Esophagus squamous epithelium (tissue), 5 donors: ENCODE measurements around the gene SH3PXD2A. TPM values are rescaled to one million over a fixed set of nuclear protein-coding genes. Genes with fewer than 3 reads are reported as not detected.

ENCODE experiments used
- DNase-seq: peaks from one replicate; lab custom pipeline; 2025; lab: John Stamatoyannopoulos, UW
- H3K27ac ChIP-seq, 4 donors: fragments of 200-600 bp; sonication (generic); one replicate each; pipeline ENCODE4 v1.5.1; 2016 to 2019; ENCODE audit warnings: mild to moderate bottlenecking in 1 of 4
- H3K27me3 ChIP-seq, 4 donors: fragments of 200-600 bp; sonication (generic); 1 replicate in 3 of 4; 2 replicates in 1 of 4; pipeline versions ENCODE4 v1.5.1 to v1.6.0; 2017 to 2021; ENCODE audit warnings: antibody characterized with exemption in 1 of 4
- H3K36me3 ChIP-seq, 3 donors: fragments of 200-600 bp; sonication (generic); one replicate each; pipeline ENCODE4 v1.5.1; 2016 to 2019
- H3K4me1 ChIP-seq, 3 donors: fragments of 200-600 bp; sonication (generic); one replicate each; pipeline ENCODE4 v1.5.1; 2017 to 2019
- H3K4me3 ChIP-seq, 4 donors: fragments of 200-600 bp; sonication (generic); 1 replicate in 3 of 4; 2 replicates in 1 of 4; pipeline ENCODE4 v1.5.1; 2016 to 2019; ENCODE audit warnings: mild to moderate bottlenecking in 2 of 4, moderate library complexity in 1 of 4
- H3K9me3 ChIP-seq, 3 donors: fragments of 200-600 bp; sonication (generic); one replicate each; pipeline ENCODE4 v1.5.1; 2016 to 2019
- CTCF ChIP-seq, 6 experiments: fragments of 450-650 bp in 4 of 6; fragments of 200-600 bp in 2 of 6; sonication (generic) in 2 of 6; IDR thresholded peaks; one replicate each; pipeline ENCODE4 v1.5.1; 2016 to 2019; ENCODE audit warnings: antibody characterized with exemption in 6 of 6, mild to moderate bottlenecking in 4 of 6, moderate library complexity in 4 of 6
- POLR2A ChIP-seq, 4 donors: fragments of 450-650 bp; IDR thresholded peaks; one replicate each; pipeline ENCODE4 v1.6.1; 2017; ENCODE audit warnings: antibody characterized with exemption in 4 of 4, mild to moderate bottlenecking in 4 of 4, moderate library complexity in 3 of 4
- WGBS, 2 donors: methylation state at CpG; one replicate each; pipeline ENCODE4 v1.1.5; 2018; 5-methylcytosine and 5-hydroxymethylcytosine counted together
- intact Hi-C: fragments of 100-400 bp; cut with DNase I; formaldehyde crosslinking; loops from one replicate; pipeline ENCODE4 v1.15.0; 2022
- total RNA-seq, 4 donors: library from RNA; depleted of rRNA; stranded (reverse); fragments of >200 nt; gene quantifications; one replicate each; pipeline ENCODE4 v1.1.0, GENCODE V29; 2016
- donor health status: DM: yes; HTN: yes; CAD: no.

SH3PXD2A gene
- total RNA-seq, 4 donors from 2014 or later: 25.1 to 57.8 (median 42.7) TPM

GRCh38 chr10:103890688-103891087 is 35.3 kb upstream of the SH3PXD2A start:
- Histone ChIP-seq H3K4me3 (peak overlapping the region in 2 of 4 donors; percentile 13 to 25), H3K4me1 (peaks cover 26 to 84% (median 48%) of the 10 kb centered on the region in 3 donors), H3K9me3 (no peaks in the 10 kb centered on the region), H3K27me3 (no peaks in the 10 kb centered on the region), H3K27ac (peak overlapping the region; percentile 75 to 90 (median 86)), H3K36me3 (peaks cover 0 to 48% (median 3%) of the 10 kb centered on the region in 3 donors)
- intact Hi-C loops: no loop called here
- 61 to 72% methylated on average over 2 of the region's 2 CpGs for WGBS, 2 donors
- TF ChIP-seq CTCF (IDR thresholded peaks at IDR 0.05) (no peak), POLR2A (IDR thresholded peaks at IDR 0.05) (no peak)
- no peak for DNase-seq

GRCh38 chr10:103890194-103890658 is 34.9 kb upstream of the SH3PXD2A start:
- H3K27ac ChIP-seq: peak overlapping the region; percentile 75 to 90 (median 86)
- no peaks in the 10 kb centered on the region for H3K27me3 ChIP-seq
- 30 to 32% methylated on average over 4 of the region's 4 CpGs for WGBS, 2 donors
- no peaks in the 10 kb centered on the region for H3K9me3 ChIP-seq
- no peak for TF ChIP-seq POLR2A (IDR thresholded peaks at IDR 0.05)
- TF ChIP-seq CTCF (IDR thresholded peaks at IDR 0.05): no peak
- H3K4me3 ChIP-seq: no peak overlapping the region
- peaks cover 0 to 53% (median 3%) of the 10 kb centered on the region in 3 donors for H3K36me3 ChIP-seq
- no peak for DNase-seq
- intact Hi-C loops: no loop called here
- peaks cover 21 to 84% (median 43%) of the 10 kb centered on the region in 3 donors for H3K4me1 ChIP-seq

- H3K4me3 ChIP-seq: no peak overlapping the region
- 45 to 52% methylated on average over 2 of the region's 2 CpGs for WGBS, 2 donors
- peaks cover 18 to 84% (median 33%) of the 10 kb centered on the region in 3 donors for H3K4me1 ChIP-seq
- no peaks in the 10 kb centered on the region for H3K27me3 ChIP-seq
- DNase-seq: no peak
- H3K9me3 ChIP-seq: no peaks in the 10 kb centered on the region
- peak overlapping the region; percentile 82 to 90 (median 86) for H3K27ac ChIP-seq
- H3K36me3 ChIP-seq: peaks cover 0 to 63% (median 3%) of the 10 kb centered on the region in 3 donors
- TF ChIP-seq CTCF (IDR thresholded peaks at IDR 0.05) (no peak), POLR2A (IDR thresholded peaks at IDR 0.05) (no peak)
- intact Hi-C loops: loop anchor here (5.0 kb wide), 1 partner anchor 233 kb away; the partner anchor contains the start of gene SFR1
Observed at GRCh38 chr10:103889121-103889720, 33.8 kb upstream of the SH3PXD2A start.

- DNase-seq: no peak
- no peaks in the 10 kb centered on the region for H3K9me3 ChIP-seq
- H3K27me3 ChIP-seq: no peaks in the 10 kb centered on the region
- 5 to 6% methylated on average over 6 of the region's 6 CpGs for WGBS, 2 donors
- peak; percentile 67 to 97 (median 88) for TF ChIP-seq CTCF (IDR thresholded peaks at IDR 0.05)
- no peak for TF ChIP-seq POLR2A (IDR thresholded peaks at IDR 0.05)
- H3K36me3 ChIP-seq: peaks cover 0 to 65% (median 3%) of the 10 kb centered on the region in 3 donors
- intact Hi-C loops: loop anchor here (5.0 kb wide), 1 partner anchor 234 kb away; the partner anchor contains the start of gene SFR1
- H3K27ac ChIP-seq: peak overlapping the region; percentile 82 to 90 (median 86)
- no peak overlapping the region for H3K4me3 ChIP-seq
- H3K4me1 ChIP-seq: peaks cover 18 to 84% (median 25%) of the 10 kb centered on the region in 3 donors
Observed at GRCh38 chr10:103888113-103888841, 32.9 kb upstream of the SH3PXD2A start.
